GM21390 (cell line): ENCODE results near the gene PARD3.
"Not testable (repeated sequence)": the region's sequence is repeated elsewhere in the genome, so short reads cannot be mapped to it uniquely, and the experiment has no call there.

Experiments used
- ATAC-seq: cut with Tn5 transposase; IDR thresholded peaks from one replicate; pipeline ENCODE4 v1.9.1; 2021; ENCODE audit not compliant: unreplicated experiment

PARD3 gene

DNA sequence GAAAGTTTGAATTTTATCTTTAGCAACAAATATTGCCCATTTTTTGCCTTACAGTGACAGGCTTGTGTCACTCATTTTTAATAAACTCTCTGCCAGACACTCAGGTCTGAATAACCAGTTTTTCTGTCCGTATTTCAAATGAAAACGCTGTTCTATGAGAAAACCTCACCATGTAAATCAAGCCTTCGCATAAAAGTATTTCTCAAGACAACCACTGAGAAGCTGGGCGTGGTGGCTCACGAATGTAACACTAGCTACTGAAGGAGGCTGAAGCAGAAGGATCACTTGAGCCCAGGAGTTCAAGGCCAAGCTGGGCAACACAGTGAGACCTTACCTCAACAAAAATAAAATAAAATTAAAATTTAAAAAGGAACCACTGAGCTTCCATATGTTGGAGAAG is 339.3 kb downstream of the PARD3 start:
- ATAC-seq: no peak

DNA sequence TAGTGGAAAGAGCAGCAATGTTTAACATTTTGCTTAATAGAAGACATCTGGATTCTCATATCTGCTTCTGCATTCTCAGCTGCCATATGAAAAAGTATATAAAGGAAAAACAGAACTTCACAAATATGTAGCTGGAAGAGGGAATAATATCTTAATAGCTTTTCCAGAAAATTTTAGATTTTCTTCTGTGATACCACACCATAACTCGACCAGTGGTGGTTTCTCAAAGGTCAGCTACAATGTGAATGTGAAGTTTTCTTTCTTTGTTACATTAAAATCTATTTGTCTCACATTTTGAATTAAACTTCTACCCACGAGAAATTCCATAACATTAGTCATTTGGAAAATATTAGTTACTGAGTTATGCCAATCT is 339.8 kb downstream of the PARD3 start:
- no peak for ATAC-seq

GRCh38 chr10:34474555-34475273 is 340.4 kb downstream of the PARD3 start:
- ATAC-seq: no peak

DNA sequence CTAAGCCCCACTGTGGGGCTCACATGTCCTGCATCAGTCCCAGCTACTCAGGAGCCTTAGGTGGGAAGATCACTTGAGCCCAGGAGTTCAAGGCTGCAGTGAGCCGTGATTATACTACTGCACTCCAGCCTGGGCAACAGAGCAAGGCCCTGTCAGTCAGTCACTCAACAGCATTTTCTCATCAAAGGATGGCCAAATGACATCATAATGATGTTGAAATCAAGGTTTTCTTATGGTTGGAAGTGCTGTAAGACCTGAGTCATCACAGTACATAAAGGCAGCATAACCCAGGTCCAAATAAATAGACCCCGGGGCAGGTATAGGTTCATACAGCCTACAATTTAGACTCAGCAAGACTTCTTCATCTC is 341.1 kb downstream of the PARD3 start:
- no peak for ATAC-seq

DNA sequence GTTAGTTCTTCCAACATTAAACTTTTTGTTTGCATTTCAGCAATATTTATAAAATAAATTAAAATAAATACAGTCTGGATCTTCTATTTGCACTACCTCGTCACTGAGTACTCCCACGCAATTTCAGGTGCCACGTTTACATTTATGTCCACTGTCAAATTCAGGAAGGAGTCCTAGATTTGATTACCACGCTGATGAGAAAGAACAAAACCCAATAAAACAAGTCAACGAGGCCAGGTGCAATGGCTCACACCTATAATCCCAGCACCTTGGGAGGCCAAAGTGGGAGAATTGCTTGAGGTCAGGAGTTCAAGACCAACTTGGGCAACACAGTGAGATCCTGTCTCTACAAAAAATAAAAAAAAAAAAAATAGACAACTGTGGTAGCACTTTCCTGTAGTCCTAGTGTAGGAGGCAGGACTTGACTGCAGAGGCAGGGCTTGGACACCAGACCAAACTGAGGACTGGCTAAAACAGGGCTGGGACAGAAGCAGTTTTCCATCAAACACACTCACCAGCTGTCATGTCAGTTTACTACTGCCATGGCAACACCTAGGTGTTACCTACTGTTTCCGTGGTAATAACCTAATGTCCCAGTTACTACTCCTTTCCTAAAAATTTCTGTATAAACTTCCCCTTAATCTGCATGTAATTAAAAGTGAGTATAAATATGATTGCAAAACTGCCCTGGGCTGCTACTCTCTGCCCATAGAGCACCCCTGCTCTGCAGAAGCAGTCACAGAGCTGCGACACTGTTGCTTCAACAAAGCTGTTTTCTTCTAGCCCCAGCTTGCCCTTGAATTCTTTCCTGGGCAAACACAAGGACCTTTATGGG is 341.7 kb downstream of the PARD3 start:
- no peak for ATAC-seq

DNA sequence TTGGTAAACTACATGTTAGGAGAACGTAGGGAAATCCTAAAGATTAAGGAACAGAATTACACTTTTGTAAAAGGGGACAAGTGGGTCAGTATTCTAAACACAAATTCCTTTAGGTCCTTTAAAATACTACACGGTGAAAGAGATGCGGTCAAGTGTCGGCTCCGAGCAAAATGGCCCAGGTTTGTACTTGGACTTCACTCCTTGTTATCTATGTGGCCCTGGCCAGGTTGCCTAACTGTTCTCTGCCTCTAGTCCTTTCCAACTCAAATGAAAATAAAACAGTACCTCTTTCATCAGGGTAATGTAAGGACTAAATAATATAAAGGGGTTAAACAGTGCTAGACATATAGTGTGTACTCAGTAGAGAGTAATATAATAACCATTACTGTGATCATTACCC is 344.8 kb downstream of the PARD3 start:
- no peak for ATAC-seq

GRCh38 chr10:34469446-34469845 is 345.6 kb downstream of the PARD3 start:
- no peak for ATAC-seq

DNA sequence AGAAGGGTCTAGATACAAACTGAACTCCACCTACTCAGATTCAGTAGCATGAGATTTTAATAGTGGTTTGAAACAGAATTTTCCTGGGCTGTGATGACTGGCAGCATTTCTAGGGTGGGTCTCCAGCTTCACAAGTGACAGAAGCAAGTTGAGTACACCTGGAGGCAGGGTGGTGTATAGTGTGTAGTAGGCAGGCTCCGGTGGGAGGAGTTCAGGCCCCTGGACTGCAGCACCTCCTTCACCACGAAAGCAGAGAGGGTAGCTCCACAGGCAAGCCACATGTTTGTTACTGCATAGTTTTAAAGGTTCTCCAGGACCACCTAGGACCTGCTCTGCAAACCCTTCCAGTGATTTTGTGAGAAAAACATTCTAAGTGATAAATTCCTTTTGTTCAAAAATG is 347.2 kb downstream of the PARD3 start:
- ATAC-seq: no peak

- ATAC-seq: no peak
Observed at GRCh38 chr10:34467364-34467763, 347.7 kb downstream of the PARD3 start.

GRCh38 chr10:34465678-34466077 is 349.4 kb downstream of the PARD3 start:
- ATAC-seq: no peak

DNA sequence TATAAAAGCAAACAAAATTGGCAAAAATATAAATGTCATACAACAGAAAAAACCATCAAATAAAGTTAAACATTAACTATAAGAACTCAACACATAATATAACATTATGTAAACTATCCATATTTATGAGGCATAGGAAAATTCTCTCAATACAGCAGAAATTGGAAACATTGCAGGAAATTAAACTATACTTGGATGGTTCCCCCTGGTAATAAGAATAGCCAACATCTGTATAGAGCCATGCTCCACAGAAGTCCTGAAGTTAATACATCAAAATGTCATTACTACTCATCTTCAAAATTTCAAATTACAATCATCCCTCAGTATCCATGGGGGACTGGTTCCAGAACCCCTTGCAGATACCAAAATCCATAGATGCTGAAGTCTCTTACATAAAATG is 350.5 kb downstream of the PARD3 start:
- ATAC-seq: no peak

GRCh38 chr10:34464000-34464399 is 351.1 kb downstream of the PARD3 start:
- no peak for ATAC-seq

DNA sequence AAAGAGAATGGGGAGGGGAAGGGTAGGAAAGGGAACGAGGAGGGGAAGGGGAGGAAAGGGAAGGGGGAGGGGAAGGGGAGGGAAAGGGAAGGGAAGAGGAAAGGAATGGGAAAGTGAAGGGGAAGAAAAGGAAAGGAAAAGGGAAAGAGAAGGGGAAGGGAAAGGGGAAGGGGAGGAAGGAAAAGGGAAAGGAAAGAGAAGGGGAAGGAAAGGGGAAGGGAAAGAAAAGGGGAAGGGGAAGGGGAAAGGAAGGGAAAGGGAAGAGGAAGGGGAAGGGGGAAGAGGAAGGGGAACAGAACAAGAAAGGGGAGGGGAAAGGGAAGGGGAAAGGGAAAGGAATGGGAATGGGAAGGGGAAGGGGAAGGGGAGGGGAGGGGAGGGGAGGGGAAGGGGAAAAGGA is 352.1 kb downstream of the PARD3 start:
- ATAC-seq: no peak

- ATAC-seq: no peak
Observed at GRCh38 chr10:34462056-34462455, 353.0 kb downstream of the PARD3 start.

- no peak for ATAC-seq
Observed at GRCh38 chr10:34454590-34455261, 360.4 kb downstream of the PARD3 start.

GRCh38 chr10:34449836-34450235 is 365.3 kb downstream of the PARD3 start:
- ATAC-seq: no peak

GRCh38 chr10:34446049-34446448 is 369.0 kb downstream of the PARD3 start:
- no peak for ATAC-seq

DNA sequence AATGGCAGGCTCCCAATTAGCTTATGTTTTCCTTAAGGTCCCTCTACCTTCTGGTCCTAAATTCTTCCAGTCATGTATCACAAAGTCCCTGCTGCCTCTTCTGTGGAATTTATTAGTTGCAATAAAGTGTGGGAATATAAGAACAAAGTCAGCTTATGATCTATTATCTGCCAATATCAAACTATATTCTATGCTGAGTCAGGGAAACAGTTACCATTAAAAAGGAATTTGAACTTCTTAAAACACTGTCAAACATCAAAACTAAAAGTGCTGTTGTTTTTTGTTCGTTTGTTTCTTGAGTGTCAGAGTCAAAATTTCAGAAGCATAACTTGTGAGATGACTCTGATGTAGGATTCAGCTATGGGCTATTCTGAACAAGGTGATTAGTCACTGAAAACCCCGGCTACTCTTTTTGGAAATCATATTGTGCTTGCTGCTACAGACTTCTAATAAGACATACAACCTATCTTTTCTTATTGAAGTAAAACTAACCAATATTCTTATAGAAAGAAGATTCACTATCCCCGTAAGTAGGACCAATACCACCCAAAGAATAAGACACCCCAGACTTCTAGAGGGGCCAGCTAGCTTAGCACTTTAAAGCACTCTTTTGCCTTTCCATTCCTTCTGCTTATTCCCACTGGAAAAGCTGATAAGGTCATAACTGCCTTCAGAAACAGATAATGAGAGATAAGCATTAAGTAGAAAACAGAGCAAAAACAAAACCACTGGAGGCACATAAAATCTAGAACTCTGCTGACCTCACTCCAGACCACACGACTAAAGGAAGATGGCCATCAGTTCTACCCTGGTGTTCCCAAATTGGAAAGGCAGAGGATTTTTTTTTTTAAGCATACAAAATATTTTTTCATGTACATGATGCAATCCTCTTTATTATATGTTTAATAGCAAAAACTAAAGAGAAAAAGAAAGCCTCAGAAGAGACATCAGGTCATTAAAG is 370.6 kb downstream of the PARD3 start:
- no peak for ATAC-seq

GRCh38 chr10:34439386-34439785 is 375.7 kb downstream of the PARD3 start:
- ATAC-seq: not testable (repeated sequence)

GRCh38 chr10:34438741-34439140 is 376.4 kb downstream of the PARD3 start:
- ATAC-seq: no peak

- no peak for ATAC-seq
Observed at GRCh38 chr10:34437906-34438305, 377.2 kb downstream of the PARD3 start.
